GM19035 (cell line): ENCODE results near the gene TACC2.

ENCODE experiments used
- ATAC-seq: cut with Tn5 transposase; IDR thresholded peaks from one replicate; pipeline ENCODE4 v1.9.1; 2021; ENCODE audit not compliant: unreplicated experiment

TACC2 gene

GRCh38 chr10:122029499-122030199 is 40.7 kb downstream of the TACC2 start:
- no peak for ATAC-seq

DNA sequence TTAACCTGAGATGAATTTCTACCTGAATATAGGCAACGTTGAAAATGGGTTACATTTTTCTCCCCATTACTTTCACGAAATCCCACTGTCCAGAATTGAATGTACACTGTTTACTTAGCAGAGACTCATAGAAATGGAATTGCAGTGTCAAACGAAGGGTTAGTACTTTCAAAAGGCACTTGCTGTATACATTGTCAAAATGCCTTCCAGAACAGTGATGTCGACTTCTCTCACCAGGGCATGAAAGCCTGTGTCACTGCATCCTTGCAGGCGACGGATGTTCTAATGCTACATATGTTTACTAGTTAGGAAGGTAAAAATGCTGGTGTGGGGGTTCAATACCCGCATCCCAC is 41.2 kb downstream of the TACC2 start:
- no peak for ATAC-seq

- ATAC-seq, result no peak
Observed at GRCh38 chr10:122033224-122033926, 44.4 kb downstream of the TACC2 start.

- ATAC-seq, result no peak
Observed at GRCh38 chr10:122034149-122034756, 45.3 kb downstream of the TACC2 start.

DNA sequence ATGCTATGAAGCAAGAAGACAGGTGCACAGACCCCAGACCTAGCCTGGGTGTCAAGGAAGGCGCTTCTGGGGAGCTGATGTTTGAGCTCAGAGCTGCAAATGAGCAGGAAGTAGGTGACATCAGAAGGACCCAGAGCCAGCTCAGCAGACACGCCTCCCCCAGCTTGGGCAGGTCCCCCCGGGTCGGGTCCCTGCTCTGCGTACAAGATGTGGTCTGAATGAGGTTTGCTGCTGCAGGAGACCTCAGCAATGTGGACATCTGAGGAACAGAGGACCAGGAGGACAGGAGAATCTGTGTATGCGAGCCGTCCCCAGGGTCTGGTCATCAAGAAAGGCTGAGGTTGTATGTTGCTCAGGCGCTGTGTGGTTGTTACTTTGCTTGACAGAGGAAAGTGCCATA is 51.8 kb downstream of the TACC2 start:
- ATAC-seq, result no peak

DNA sequence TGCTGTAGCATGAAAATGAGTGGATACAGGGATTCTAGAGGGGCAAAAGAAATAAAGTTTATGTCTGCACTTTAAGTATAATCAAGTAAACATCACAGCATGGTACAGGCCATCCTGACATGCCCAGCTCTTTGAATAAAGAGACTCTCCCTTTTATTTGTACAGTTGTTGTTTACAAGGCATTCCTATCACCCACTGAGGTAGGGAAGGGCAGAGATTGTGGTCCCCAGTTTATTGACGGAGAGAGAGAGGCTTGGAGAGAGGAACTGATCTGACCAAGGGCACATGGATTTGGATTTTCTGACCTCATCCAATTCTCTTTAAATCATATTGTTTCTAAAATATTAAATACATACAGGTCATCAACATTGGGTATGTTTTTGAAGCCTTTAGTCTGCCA is 53.9 kb downstream of the TACC2 start:
- no peak for ATAC-seq

DNA sequence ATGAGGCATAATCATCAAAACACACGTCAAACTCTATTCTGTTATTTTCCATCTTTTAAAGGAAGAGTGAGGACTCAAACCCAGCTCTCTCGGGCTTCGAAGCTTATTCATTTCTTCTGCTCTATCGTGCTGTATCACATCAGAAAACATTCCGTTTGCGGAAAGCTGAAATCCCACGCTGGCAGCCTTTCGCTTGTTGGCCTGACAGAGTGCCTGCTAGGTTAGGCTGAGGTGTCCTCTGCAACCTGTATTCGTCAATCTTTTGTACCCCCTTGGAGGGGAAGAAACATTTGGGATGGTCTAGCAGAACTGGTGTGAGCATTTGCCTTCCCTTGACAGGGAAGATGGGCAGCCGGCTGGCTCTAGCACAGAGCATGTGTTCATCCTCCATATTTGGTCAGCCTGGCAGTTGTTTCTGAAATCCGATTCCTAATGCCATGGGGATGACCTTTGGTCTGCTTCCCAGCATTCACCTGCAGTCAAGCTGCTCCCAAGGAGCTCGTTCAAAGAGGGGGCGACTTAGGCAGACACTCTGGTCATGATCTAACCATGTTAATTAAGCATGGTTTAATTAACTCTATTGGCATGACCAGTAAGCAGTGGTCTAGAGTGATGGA is 55.2 kb downstream of the TACC2 start:
- ATAC-seq, result no peak

DNA sequence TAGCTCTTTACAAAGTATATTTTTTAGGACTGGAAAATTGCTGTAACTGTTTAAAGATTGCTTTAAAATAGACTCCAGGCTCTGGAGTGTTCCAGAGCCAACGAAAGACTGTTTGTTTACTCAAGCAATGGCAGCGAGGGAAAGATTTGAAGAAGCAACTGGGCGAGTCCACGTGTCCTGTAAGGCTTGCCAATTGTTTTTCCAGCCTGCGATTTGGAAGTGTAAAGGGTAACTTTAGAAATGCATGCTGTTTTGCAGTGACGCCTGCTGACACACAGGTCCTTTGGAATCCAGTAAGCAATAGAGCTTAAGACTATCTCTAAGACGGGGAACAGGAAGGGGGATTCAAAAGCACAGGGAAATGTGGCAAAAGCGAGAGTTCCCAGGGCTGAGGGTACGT is 55.8 kb downstream of the TACC2 start:
- no peak for ATAC-seq

DNA sequence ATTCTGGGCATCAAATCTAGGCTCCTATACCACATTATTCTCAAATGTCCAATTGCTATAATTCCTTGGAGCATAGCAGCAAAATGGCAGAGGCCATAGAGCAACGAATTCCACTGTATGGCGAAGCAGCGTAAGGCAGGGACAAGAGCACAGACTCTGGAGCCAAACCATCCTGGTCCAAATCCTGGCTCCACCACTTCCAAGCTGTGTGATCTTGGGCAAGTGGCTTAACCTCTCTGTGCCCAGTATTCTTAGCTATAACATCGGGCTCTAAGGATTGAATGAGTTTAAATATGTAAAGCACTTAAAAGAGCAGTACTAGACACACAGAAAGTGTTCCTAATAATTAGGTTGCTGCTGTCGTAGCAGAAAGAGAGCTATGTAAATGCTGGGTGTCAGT is 56.2 kb downstream of the TACC2 start:
- no peak for ATAC-seq

DNA sequence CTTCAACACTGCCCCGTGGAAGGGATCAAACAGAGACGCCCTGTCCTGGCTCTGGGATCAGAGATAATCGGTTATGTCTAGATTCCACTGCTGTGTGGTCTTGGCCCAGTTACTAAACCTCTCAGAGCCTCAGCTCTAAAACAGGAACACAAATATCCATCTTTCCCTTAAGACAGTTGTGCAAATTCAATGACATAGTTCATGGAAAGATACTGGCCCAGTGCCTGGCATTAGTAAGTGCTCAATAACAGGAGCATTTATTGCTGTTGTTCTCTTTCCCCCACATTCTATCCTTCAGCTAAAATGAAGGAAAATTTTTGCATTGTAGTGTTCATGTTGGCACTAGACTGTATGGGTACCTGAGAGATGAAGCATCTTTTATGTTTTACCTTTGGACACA is 58.6 kb downstream of the TACC2 start:
- no peak for ATAC-seq

DNA sequence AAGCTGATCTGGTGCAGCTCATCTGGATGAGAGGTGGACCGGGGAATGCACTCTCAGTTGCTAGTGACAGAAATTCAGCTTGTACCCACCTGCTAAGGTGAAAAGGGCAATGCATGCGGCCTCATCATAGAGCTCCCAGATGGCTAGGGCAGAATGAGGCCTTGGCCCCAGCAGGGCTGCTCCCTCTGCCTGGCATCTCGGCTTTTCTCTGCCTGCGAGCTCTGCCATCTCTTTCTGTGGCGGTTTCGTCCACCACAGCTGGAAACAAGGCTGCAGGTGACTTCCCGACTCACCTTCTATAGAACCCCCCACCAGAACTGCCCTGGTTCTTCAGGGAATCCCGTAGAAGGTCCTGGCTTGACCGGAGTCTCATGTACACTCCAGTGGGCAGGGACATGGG is 60.1 kb downstream of the TACC2 start:
- no peak for ATAC-seq

GRCh38 chr10:122050311-122050710 is 61.3 kb downstream of the TACC2 start:
- no peak for ATAC-seq

DNA sequence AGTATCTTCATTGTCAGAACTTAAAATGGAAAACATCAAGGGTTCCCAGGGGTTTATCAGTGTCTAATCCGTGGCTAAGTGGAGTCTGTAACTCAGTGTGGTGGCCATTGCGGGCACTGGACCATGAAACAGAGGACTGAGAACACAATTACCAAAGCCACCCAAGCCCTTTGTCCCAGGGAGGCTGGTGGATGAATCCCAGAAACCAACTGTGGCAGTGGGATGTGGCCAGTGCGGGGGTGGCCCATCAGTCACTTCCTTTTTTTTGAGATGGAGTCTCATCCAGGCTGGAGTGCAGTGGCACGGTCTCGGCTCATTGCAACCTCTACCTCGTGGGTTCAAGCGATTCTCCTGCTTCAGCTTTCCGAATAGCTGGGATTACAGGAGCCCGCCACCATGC is 61.8 kb downstream of the TACC2 start:
- no peak for ATAC-seq

DNA sequence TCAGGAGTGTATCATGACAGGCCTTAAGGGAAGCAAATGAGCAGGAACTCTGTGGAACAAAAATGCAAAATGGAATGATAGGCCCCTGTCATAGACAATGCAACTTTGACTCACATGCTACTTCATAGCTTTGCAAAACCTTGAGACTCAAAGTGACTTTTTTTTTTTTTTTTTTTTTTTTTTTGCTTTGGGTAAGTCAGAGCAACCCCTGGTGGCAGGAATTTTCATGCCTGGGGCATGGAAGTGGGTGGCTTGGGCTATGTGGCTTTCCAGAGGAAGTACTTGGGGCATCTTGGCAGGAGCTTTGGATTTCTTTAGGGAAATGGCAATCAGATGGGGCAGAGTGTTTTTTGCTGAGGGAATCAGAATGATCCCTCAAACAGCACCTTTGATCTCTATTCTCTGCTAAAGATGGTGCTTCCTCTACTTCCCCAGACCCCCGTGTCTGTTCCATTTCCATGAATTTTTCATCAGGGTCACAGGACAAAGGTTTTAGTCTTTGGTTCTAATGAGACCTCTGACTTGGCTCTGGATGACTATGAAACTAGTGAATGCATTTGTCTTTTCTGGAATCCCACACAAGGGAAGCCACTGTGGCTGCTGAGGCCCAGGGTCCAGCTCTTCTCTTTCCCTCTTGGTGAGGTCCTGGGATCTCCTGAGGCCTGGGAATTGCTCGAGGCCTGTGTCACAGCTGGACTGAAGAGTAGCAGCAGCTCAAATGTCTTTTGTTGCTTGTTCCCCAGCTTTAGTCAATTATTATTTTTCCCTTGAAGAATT is 62.8 kb downstream of the TACC2 start:
- no peak for ATAC-seq

DNA sequence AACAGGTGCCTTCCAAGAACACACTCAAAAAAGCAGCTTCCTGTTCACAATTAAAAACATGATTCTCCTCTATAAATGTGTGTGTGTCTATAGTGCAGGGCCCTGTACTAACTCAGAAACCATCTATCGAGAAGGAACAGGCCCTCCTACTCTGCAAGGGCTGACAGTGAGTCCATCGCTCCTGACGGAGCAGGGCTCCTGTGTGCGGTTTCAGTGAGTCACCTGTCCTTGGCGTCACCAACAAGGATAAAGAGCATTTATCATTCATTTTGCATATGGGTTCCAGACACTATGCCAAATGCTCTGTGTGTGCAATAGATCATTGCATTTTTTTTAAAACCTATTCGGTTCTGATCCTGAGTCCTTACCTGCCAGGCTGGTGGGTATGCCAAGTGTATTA is 63.7 kb downstream of the TACC2 start:
- no peak for ATAC-seq

- ATAC-seq, result no peak
Observed at GRCh38 chr10:122053314-122053713, 64.4 kb downstream of the TACC2 start.

GRCh38 chr10:122054048-122055025 is 65.4 kb downstream of the TACC2 start:
- ATAC-seq, result no peak

- no peak for ATAC-seq
Observed at GRCh38 chr10:122055252-122055651, 66.3 kb downstream of the TACC2 start.

GRCh38 chr10:122056431-122057094 is 67.6 kb downstream of the TACC2 start:
- no peak for ATAC-seq
